Measurements from ENCODE around the gene MTMR6.

The MTMR6 gene

DNA sequence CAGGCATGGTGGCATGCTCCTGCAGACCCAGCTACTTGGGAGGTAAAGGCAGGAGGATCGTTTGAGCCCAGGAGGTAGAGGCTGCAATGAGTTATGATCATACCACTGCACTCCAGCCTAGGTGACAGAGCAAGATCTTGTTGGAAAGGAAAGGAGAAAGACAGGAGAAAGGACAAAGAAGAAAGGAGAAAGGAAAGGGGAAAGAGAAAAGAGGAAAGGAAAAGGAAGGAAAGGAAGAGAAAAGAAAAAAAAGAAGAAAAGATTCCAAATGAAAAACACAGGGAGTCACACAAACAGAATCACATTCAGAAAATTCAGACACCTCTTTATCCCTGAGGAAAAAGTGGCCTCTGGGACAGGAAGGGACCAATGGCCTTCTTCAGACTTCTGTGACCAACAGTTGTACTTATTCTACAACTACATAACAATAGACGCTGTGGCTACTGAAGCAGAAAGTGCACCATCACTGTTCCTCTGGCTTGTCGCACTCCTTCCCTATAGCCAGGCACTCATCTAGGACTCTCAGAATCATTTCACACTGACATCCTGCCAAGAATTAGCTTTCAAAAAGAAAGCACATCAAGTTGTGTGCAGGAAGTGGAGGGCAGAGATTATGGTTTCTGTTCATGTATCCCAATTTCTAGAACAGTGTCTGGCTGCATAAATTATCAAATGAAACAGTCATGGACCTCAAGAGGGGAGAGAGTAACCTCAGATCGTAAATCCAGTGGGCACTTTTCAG is 5.9 kb downstream of the MTMR6 start:
- Histone ChIP-seq H3K27ac (peak overlapping the region in 1 of 21 experiments; percentile 17), H3K4me3 (no peak overlapping the region)

DNA sequence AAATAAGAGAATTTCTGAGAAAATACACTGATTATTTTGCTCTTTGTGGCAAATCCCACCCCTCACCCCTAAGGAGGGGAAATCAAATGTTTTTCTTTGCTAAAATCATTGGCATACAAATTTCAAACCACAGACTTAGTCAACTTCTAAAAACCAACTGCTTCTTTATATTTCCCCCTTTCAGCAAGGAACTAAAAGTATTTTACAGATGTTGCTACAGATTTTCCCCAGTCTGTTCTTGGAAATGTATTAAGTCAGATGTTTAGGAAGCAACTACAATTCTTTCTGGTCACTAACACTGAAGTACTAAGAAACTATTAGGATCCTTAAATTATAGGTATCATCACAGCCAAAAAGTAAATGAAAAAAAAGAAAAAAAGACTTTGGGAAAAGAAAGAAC is 6.9 kb downstream of the MTMR6 start:
- H3K4me3 ChIP-seq: no peak overlapping the region
- H3K27ac ChIP-seq: no peak overlapping the region

DNA sequence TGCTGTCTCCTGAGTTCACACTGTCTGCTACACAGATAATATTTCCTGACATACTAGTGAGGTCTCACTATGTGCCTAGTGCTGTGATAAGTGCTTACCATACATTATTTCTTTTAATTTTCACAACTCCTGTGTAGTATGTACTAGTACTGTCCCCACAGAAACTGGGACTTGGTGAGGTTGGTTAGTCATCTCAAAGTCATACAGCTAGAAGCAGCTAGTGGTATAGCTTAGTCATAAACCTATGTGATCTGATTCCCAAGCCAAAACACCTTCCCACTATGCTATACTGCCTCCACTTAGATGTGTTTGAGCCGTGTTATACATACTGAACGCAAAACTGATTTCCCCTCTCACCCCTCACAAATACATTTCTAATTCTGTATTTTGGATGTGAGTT is 10.5 kb downstream of the MTMR6 start:
- Histone ChIP-seq H3K27ac (no peak overlapping the region), H3K4me3 (no peak overlapping the region)

DNA sequence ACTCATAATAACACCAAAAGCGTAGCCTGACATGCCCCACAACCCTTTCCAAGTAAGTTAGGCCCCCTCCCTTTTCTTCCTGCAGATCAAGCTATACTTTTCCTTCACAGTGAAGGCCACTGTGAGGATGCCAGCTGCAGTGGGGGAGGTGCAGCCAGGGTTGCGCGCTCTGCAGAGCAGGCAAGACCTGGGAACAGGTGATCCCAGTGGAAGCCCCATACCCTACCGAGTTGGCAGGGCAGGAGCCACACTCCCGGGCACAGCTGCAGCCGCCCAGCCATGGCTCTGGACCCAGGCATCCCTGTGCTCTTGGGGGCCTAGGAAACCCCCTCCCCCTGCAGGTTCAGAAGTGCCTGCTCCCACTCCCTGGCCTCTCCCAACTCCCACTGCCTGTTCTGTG is 18.7 kb downstream of the MTMR6 start:
- Histone ChIP-seq H3K4me3 (no peak overlapping the region), H3K27ac (no peak overlapping the region)

DNA sequence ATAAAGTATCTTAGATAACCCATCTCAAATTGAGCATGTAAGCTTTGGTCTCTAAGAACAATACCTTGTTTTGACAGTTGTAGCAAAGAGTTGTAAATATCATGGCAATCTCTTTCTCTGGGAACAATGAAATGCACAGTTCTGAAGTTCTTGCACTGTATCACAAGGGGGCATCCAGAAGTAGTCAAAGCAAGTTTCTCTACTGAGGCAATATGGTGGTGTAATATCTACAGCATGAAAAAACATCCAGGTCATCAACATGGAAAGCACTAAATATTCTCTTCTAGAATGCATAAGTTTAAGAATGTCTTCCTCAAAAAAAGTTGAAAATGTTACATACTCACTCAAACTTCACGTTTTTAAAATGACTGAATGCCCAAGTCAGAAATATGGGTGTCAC is 19.6 kb downstream of the MTMR6 start:
- Histone ChIP-seq H3K27ac (no peak overlapping the region), H3K4me3 (no peak overlapping the region)

DNA sequence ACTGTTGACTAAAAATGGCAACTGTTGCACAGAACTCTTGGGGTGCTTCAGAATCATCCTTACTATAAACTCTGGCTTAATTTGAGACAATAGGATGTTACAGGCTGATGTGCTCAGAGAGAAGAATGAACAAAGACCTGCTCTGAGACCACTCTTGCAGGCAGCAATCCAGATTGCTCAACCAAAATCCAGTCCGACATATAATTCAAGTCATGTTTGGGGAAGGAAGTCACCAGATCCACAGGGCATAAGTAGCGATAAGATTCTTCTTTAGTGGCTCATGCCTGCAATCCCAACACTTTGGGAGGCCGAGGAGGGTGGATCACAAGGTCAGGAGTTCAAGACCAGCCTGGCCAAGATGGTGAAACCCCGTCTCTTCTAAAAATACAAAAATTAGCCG is 20.6 kb downstream of the MTMR6 start:
- Histone ChIP-seq H3K27ac (no peak overlapping the region), H3K4me3 (no peak overlapping the region)

DNA sequence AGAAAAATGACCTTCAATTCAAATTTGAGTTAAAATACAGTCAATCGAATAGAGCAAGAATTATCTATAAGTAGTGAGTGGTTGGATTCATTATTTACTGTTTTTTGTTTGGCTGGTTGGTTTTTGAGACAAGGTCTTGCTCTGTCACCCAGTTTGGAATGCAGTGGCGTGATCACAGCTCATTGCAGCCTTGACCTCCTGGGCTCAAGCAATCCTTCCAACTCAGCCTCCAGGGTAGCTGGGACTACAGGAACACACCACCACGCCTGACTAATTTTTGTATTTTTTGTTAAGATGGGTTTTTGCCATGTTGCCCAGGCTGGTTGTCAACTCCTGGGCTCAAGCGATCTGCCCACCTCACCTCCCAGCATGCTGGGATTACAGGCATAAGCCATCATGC is 25.0 kb downstream of the MTMR6 start:
- Histone ChIP-seq H3K4me3 (no peak overlapping the region), H3K27ac (no peak overlapping the region)

DNA sequence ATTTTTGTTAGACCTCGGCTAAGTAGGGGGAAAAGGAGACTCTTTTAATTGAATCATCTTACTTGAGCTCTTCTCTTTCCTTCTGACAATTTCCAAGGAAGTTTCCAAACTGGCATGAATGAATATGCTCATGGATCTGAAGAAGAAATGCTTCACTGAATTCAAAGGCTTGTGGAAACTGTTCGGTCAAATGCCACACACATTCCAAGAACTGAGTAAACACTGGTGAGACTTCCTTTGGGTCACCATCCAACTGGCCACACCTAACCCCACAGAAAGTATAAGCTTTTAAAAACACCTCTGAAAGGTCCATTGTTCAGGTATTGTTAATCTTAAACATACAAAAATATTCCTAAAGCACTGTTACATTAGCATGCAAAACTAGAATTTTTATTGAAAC is 33.6 kb downstream of the MTMR6 start:
- no peak overlapping the region for H3K4me3 ChIP-seq
- H3K27ac ChIP-seq: no peak overlapping the region

DNA sequence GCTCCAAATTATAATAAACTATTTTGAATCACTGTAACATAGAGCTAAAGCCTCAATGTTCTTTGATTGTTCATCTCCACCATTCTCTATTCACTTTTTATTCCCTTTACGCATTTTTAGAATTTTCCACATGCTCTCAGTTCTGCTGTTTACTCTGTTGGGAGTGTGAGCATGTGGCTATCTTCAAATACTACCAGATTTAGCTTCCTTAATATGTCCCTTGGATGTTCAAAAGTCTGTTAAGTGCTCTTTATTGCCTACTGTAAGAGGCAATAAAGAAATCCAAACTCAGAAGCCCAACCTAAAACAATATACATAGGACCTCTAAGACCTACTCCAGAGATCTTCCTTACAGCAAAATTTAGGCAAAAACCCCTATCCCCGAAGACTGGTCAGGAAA is 34.5 kb downstream of the MTMR6 start:
- Histone ChIP-seq H3K4me3 (no peak overlapping the region), H3K27ac (no peak overlapping the region)

DNA sequence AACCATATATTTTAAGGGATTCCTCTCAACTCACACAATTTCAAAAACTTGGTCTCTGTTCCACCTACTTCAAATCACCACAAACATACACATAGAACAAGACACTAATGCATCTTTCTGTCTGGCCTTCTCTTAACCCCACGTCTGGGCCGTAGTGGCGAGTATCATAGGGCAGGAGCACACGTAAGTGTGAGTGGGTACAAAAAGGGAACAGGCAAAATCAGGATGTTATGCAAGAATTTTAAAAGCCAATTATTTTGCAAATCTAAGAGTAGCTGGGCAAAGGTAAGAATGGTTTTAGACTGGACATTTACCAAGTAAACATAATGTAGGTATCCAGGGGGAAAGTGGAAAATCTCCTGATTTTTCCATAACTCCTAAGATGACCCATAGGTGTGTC is 35.1 kb downstream of the MTMR6 start:
- H3K27ac ChIP-seq: no peak overlapping the region
- no peak overlapping the region for H3K4me3 ChIP-seq

DNA sequence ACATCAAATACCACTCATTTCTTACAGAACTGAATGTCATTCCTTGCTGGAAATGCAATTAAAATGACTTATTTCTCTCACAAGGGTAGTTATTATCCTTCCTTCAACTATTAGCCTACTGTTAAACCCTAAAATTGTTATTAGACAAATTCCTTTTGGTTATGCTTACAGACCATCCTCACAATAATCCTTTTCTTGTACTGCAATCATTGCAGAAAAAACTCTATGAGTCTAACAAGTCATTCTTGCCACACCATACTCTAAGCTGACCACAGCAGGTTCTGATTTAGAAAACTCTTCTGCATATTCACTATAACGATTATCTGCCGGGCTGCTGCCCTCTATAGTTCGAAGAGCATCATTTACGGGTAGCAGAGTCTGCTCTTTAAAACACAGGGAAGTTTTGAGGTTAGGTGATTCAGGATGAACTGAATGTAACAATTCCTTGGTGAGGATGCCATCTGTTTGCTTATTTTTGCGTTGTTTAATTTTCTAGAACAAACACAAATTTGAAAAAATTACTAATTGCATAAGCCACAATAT is 38.2 kb downstream of the MTMR6 start:
- H3K27ac ChIP-seq: no peak overlapping the region
- no peak overlapping the region for H3K4me3 ChIP-seq

DNA sequence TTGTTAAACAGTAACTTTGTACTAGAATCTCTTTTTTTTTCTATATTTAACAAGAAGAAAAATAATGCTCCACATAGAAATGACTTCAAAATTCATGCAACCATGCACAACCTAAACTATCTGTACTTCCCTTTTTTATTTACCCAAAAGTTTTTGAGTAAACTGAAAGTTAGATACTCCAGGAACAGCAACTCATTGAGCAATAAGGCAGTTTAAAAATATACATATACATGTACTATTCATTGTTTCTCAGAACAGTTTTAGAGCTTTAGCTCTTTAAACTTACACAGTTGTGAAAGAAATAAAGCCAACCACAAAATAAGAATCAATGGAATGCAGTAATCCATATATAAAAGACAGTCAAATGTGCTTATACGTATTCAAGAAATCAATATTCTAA is 39.2 kb downstream of the MTMR6 start:
- no peak overlapping the region for H3K4me3 ChIP-seq
- no peak overlapping the region for H3K27ac ChIP-seq

DNA sequence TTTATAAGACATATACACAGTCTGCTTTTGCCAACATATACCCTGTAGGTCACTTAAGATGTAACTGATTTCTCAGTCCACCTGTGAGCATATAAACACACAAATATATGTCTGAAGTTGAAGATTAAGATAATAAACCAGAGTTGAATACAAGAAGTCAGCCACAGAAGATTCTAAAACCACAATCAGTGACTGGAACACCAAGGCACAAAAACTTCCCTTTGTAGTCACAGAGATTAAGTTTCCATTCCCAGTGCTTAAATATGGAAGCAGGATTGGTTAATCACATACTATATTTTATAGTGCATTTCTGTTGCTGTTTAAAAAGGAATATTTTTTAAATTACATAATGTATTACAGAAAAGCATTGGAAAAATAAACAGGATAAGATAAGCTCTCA is 39.9 kb downstream of the MTMR6 start:
- Histone ChIP-seq H3K4me3 (no peak overlapping the region), H3K27ac (no peak overlapping the region)

DNA sequence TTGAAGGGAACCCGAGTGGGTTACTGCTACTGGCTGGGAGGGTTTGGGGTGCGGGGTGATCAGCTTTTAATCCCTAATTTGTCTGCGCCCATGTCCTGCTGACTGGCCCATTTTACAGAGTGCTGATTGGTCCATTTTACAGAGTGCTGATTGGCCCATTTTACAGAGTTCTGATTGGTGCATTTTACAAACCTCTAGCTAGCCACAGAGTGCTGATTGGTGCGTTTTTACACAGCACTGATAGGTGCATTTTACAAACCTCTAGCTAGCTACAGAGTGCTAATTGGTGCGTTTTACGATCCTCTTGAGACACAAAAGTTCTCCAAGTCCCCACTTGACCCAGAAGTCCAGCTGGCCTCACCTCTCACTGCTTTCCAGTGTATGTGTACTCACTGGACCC is 43.2 kb downstream of the MTMR6 start:
- H3K4me3 ChIP-seq: no peak overlapping the region

DNA sequence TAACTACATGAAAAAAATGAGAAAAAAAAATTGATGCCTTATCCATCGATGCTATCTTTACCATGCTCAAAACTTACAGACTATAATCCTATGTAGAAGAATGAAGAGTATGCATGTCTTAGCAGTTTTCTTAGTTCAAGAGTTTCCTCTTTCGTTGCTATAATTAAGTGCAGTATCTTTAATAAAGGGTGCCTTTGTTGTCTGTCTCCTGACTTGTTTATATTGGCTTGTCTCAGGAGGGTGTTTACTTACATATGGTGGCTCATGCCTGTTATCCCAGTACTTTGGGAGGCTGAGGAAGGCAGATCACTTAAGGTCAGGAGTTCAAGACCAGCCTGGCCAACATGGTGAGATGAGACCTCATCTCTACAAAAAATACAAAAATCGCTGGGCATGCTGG is 44.3 kb downstream of the MTMR6 start:
- no peak overlapping the region for H3K27ac ChIP-seq

More for the DNA sequence above, 43.2 kb downstream of the MTMR6 start:
- H3K27ac ChIP-seq: no peak overlapping the region

DNA sequence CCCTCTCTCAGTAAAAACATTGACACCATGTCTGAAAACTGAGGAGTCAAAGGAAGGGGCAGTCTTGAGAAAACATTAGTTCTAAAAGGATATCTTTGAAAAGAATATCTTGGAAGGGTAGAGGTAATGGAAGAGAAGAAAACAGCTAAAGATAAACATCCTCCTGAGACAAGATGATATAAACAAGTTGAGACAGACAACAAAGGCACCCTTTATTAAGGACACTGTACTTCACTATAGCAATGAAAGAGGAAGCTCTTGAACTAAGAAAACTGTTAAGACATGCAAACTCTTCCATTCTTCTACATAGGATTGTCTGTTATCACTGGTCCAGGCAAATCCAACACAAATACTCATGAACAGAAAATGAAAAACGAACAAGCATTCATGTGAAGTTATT is 46.3 kb downstream of the MTMR6 start:
- Histone ChIP-seq H3K4me3 (no peak overlapping the region), H3K27ac (no peak overlapping the region)

More for the DNA sequence above, 44.3 kb downstream of the MTMR6 start:
- no peak overlapping the region for H3K4me3 ChIP-seq

DNA sequence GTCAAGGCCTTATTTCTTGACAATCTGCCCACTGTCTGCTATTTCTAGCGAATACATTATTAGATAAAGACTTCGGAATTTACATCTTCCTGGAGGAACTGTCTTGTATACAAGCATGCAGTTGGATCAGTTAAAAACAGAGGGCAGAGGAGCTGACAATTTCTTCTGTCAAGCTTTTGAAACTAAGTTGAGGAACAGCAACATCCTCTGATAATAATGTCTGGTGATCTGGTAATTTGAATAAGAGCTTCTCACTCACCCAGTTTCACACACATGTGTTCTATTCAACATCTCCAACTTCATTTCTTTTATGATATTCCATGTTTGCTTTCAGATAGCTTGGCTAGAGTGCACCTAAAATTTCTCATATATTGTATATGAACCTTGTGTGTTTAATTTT is 50.2 kb downstream of the MTMR6 start:
- Histone ChIP-seq H3K4me3 (no peak overlapping the region), H3K27ac (no peak overlapping the region)

DNA sequence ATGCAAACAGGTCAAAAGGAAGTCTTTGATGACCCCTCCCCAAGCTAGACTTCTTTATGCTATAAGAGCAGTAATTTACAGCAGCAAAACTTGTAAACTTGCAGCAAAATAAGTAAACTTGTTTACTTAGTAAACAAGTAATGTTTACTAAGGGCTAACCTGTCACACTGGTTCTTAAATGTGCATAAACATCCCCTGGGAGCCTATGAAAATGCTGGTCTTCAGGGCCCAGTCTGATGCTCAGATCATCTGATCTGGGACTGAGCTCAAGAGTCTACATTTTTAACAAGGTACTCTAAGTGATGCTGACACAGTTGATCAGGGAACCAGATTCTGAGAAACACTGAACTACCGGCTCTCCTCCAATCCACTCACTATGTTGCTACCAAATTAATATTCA is 53.4 kb downstream of the MTMR6 start:
- no peak overlapping the region for H3K27ac ChIP-seq
- no peak overlapping the region for H3K4me3 ChIP-seq

DNA sequence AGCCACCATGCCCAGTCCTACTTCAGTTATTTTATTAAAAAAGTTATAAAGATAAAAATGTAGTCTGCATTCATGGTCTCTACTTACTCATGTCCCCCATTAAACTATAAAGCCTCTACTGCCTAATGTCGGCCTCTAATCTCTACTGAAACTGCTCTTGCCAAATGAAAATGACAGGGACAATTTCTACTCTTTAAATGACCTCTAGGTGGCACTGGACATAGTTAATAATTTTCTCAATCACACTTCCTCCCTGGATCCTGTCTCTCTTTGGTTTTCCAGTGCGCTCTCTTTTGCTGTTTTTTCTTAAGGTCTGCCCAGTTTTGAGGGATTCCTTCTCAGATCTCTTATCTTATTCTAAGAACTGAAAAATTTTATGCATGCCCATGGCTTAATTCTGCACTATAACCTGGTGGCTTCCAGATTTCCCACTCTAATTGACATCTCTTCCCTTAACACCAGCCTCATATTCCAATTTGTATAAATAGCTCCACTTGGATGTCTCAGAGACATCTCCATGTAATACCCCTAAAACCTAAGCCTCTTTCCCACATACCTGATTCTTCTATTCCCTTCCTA is 54.3 kb downstream of the MTMR6 start:
- H3K27ac ChIP-seq: no peak overlapping the region

DNA sequence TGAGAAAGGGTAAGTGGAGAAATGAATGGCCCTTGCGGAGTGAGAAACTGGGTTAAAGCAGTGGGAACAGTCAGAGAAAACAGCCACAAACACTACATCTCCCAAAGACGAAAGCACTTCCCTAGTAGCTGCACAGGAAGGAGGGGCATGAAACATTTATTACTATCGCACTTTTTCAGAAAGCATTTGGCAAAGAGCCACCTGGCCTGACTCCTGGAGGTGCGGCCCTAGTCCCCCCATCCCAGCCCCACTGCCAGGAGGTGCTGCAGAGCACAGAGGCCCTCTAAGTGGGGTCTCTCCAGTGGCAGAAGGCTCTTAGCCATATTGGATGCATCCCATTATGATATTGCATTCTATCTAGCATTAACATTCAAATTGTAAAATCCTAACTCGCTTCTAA is 55.8 kb downstream of the MTMR6 start:
- H3K27ac ChIP-seq: no peak overlapping the region
- no peak overlapping the region for H3K4me3 ChIP-seq

More for the DNA sequence above, 54.3 kb downstream of the MTMR6 start:
- H3K4me3 ChIP-seq: no peak overlapping the region

DNA sequence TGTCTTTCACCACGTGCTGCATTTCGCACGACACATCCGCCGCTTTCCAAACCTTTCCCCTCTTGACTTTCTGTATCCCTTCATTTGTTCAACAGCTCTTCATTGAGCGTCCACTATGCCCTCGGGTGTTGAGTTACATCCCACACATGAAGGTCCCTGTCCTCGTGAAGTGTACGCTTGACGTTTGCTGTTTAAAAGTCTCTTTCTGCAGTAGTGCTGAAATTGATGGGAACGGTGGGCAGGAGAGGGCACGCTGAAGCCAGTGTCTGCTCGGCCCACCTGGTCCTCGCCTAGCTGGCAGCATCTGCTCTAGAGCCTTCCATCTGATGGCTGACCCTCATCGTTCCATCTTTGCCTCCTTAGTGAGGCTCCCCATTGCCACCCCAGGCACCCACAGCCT is 59.6 kb downstream of the MTMR6 start:
- no peak overlapping the region for H3K27ac ChIP-seq
- H3K4me3 ChIP-seq: no peak overlapping the region

DNA sequence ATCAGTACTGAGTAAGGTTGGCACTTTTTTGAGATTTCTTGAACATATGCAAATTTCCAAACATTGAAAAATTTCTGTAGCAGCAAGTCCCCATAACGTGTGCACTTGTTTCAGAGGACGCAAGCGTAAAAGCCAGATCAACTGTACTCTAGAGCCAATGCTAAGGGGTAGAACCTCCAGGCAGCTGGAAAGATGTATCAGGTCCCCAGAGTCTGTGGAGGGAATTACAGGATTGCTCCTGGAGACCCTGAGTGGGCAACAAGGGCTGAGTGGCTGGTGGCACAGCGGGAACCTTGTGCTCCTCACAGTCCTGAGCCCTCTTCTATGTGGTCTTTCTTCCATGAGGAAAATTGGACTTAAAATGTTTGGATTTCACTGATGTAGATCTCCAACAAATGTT is 61.3 kb downstream of the MTMR6 start:
- H3K4me3 ChIP-seq: no peak overlapping the region
- H3K27ac ChIP-seq: no peak overlapping the region
